Pancreas (tissue), 10 donors: ENCODE results near the gene GLG1. TPM values are rescaled to one million over a fixed set of nuclear protein-coding genes. Genes with fewer than 3 reads are reported as not detected.
"Not testable (repeated sequence)": the region's sequence is repeated elsewhere in the genome, so short reads cannot be mapped to it uniquely, and the experiment has no call there.

ENCODE experiments used
- ATAC-seq, 4 donors: fragments of 200-7000 bp; cut with Tn5 transposase; one replicate each; pipeline versions ENCODE4 v1.8.0 to v1.9.1; 2020; ENCODE audit warnings: mild to moderate bottlenecking in 4 of 4, moderate library complexity in 4 of 4
- DNase-seq, 6 donors: peaks; one replicate each; pipeline ENCODE4 v3.0.0-alpha.2; 2020
- FAIRE-seq: peaks from 2 replicates; lab custom pipeline; 2012; peaks lifted over from hg19 to GRCh38; lab: Jason Lieb, UNC
- H3K27ac ChIP-seq, 4 donors: fragments of 200-600 bp; sonication (generic); 1 replicate in 3 of 4; 2 replicates in 1 of 4; pipeline versions ENCODE4 v1.5.0 to v1.8.0; 2020
- H3K27me3 ChIP-seq, 4 donors: fragments of 200-600 bp; one replicate each; pipeline ENCODE4 v1.8.0; 2021
- H3K36me3 ChIP-seq, 3 donors: fragments of 200-600 bp; sonication (generic) in 1 of 3; one replicate each; pipeline versions ENCODE4 v1.5.0 to v1.8.0; 2020 to 2021
- H3K4me1 ChIP-seq, 3 donors: fragments of 200-600 bp; one replicate each; pipeline ENCODE4 v1.8.0; 2021
- H3K4me3 ChIP-seq, 4 donors: fragments of 200-600 bp; sonication (generic) in 2 of 4; one replicate each; pipeline versions ENCODE4 v1.5.0 to v1.8.0; 2020 to 2021
- H3K9me3 ChIP-seq, 4 donors: fragments of 200-600 bp; one replicate each; pipeline ENCODE4 v1.8.0; 2021
- CTCF ChIP-seq, 4 donors: fragments of 200-600 bp; sonication (generic) in 3 of 4; IDR thresholded peaks; one replicate each; pipeline versions ENCODE4 v1.5.0 to v1.8.0; 2021; ENCODE audit warnings: antibody characterized with exemption in 4 of 4
- WGBS, 2 donors: extraction: QIAGEN DNeasy Blood & Tissue Kit; methylation state at CpG; one replicate each; pipeline ENCODE4 v1.1.7; 2013; 5-methylcytosine and 5-hydroxymethylcytosine counted together
- intact Hi-C, 3 donors: fragments of 100-400 bp; cut with DNase I; formaldehyde crosslinking; loops; one replicate each; pipeline versions ENCODE4 v1.11.1 to v1.14.2; 2022
- polyA plus RNA-seq, 2 donors: library from polyadenylated mRNA; stranded (reverse); fragments of 200-250 nt; gene quantifications; one replicate each; pipeline ENCODE4 v1.2.3, GENCODE V29; 2013
- total RNA-seq, 6 donors: library from RNA; stranded (reverse); fragmentation: NEBNext Ultra II Directional in 4 of 6; extraction: Animal tissue kit (Norgen Biotek cat#: 25700) in 4 of 6; gene quantifications; one replicate each; pipeline versions ENCODE4 v1.2.1 to v1.2.4, GENCODE V29; 2021 to 2023
- donor health status: healthy with polysubstance abuse.
- donor health status: DM: no; HTN: no; CAD: no; lungs with moderate emphysema.
- donor health status: DM: no; HTN: no; CAD: no.
- donor health status: control.
- donor health status: control.
- donor health status: Bipolar disorder and iron deficiency.
- donor health status: DM: yes; HTN: yes; CAD: no.
- donor health status: DM: no; HTN: no; CAD: no.
- donor health status: DM: no; HTN: no; CAD: no.
- donor health status: DM: yes; HTN: yes; CAD: no.

Gene GLG1
- total and polyA plus RNA-seq, 8 donors: 30.6 to 93.2 (median 72.0) TPM

- H3K27ac ChIP-seq: no peak overlapping the region
- TF ChIP-seq CTCF (IDR thresholded peaks at IDR 0.05): no peak
- no peak for FAIRE-seq
- H3K4me1 ChIP-seq: no peaks in the 10 kb centered on the region
- intact Hi-C loops: no loop called here
- H3K4me3 ChIP-seq: no peak overlapping the region
- no peaks in the 10 kb centered on the region for H3K36me3 ChIP-seq
- no peak for DNase-seq
- no peak for ATAC-seq
- no peaks in the 10 kb centered on the region for H3K9me3 ChIP-seq
- H3K27me3 ChIP-seq: no peaks in the 10 kb centered on the region
These were observed 82.0 kb downstream of the GLG1 start for GRCh38 chr16:74524926-74525325.

DNA sequence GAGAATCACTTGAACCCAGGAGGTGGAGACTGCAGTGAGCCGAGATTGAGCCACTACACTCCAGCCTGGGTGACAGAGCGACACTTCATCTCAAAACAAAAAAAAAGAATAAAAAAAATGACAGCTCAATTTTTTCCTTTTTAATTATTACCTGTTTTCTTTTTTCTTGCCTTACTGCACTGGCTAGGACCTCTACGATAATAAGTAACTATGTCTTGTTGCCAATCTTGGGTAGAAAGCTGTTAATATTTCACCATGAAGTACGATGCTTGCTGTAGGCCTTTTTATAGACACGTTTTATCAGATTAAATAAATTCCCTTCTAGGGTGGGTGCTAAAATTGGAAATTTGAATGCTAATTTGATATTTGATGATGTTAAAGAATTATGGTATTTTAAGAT, 82.8 kb downstream of the GLG1 start:
- Histone ChIP-seq H3K4me3 (no peak overlapping the region), H3K9me3 (no peaks in the 10 kb centered on the region), H3K27ac (no peak overlapping the region), H3K4me1 (no peaks in the 10 kb centered on the region), H3K36me3 (no peaks in the 10 kb centered on the region), H3K27me3 (no peaks in the 10 kb centered on the region)
- intact Hi-C loops: no loop called here
- DNase-seq (no peak), FAIRE-seq (no peak), ATAC-seq (no peak)
- 79 to 85% methylated on average over 5 of the region's 5 CpGs for WGBS, 2 donors
- TF ChIP-seq CTCF (IDR thresholded peaks at IDR 0.05): no peak

DNA sequence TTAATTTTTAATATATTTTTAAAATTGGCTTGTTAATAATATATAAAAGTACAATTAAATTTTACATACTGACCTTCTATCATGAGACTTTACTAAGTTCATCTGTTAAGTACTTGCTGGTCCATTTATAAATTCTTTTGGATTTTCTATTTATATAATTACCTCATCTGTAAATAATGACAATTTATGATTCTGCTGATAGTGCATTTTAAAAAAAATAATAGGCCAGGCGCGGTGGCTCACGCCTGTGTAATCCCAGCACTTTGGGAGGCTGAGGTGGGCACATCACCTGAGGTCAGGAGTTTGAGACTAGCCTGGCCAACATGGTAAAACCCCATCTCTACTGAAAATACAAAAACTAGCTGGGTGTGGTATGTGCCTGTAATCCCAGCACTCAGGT, 83.2 kb downstream of the GLG1 start:
- H3K9me3 ChIP-seq, intact Hi-C loops, DNase-seq, H3K4me1 ChIP-seq, H3K4me3 ChIP-seq, H3K27me3 ChIP-seq, H3K36me3 ChIP-seq, H3K27ac ChIP-seq, FAIRE-seq, ATAC-seq: not testable (repeated sequence)
- 95 to 98% methylated on average over 3 of the region's 3 CpGs for WGBS, 2 donors

DNA sequence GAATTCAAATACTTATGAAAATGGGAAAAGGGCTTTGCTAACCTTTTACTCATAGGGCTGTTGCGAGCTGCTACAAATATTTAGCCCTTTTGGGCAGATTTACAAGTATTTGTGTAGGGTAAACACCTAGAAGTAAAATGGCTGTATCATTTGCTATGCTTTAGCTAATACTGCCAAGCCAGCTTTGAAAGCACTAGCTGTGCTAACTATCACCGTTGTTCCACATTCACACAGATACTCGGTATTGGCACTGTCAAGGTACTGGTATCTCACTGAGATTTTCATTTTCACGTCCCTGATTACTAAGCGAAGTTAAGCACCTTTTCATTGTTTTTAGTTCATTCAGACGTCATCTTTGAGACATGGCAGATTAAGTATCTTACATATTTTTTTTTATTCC, 84.8 kb downstream of the GLG1 start:
- no peak overlapping the region for H3K4me3 ChIP-seq
- no peak for TF ChIP-seq CTCF (IDR thresholded peaks at IDR 0.05)
- no peaks in the 10 kb centered on the region for H3K9me3 ChIP-seq
- intact Hi-C loops: no loop called here
- 78 to 80% methylated on average over 6 of the region's 6 CpGs for WGBS, 2 donors
- no peaks in the 10 kb centered on the region for H3K4me1 ChIP-seq
- FAIRE-seq (no peak), ATAC-seq (no peak), DNase-seq (no peak)
- no peaks in the 10 kb centered on the region for H3K36me3 ChIP-seq
- H3K27ac ChIP-seq: no peak overlapping the region
- H3K27me3 ChIP-seq: no peaks in the 10 kb centered on the region

- Histone ChIP-seq H3K4me3 (no peak overlapping the region), H3K36me3 (no peaks in the 10 kb centered on the region), H3K4me1 (no peaks in the 10 kb centered on the region), H3K9me3 (no peaks in the 10 kb centered on the region), H3K27ac (no peak overlapping the region), H3K27me3 (no peaks in the 10 kb centered on the region)
- DNase-seq (no peak), ATAC-seq (peak in 2 of 4 donors; percentile 35 to 55), FAIRE-seq (no peak)
- 70 to 80% methylated on average over 4 of the region's 4 CpGs for WGBS, 2 donors
- no peak for TF ChIP-seq CTCF (IDR thresholded peaks at IDR 0.05)
- intact Hi-C loops: no loop called here
These were observed 85.2 kb downstream of the GLG1 start for GRCh38 chr16:74521691-74522090.

DNA sequence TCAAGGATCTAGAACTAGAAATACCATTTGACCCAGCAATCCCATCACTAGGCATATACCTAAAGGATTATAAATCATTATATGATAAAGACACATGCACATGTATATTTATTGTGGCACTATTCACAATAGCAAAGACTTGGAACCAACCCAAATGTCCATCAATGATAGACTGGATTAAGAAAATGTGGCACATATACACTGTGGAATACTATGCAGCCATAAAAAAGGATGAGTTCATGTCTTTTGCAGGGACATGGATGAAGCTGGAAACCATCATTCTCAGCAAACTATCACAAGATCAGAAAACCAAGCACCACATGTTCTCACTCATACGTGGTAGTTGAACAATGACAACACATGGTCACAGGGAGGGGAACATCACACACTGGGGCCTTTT, 88.0 kb downstream of the GLG1 start:
- H3K36me3 ChIP-seq, H3K4me1 ChIP-seq, intact Hi-C loops, H3K27ac ChIP-seq, ATAC-seq, H3K27me3 ChIP-seq, H3K4me3 ChIP-seq, H3K9me3 ChIP-seq, DNase-seq, FAIRE-seq: not testable (repeated sequence)
- WGBS, 2 donors: 92 to 100% methylated on average over 1 of the region's 1 CpG
